IPS-15b (cell line): ENCODE results near the gene SHPK.

ENCODE experiments used
- H3K27me3 ChIP-seq: one replicate; pipeline ENCODE4 v1.6.1; 2013; ENCODE audit warnings: low read length; ENCODE audit not compliant: control insufficient read depth, insufficient read depth
- H3K36me3 ChIP-seq: one replicate; pipeline ENCODE4 v1.6.1; 2013; ENCODE audit warnings: low read length; ENCODE audit not compliant: control insufficient read depth, insufficient read depth
- H3K4me1 ChIP-seq: one replicate; pipeline ENCODE4 v1.6.1; 2013; ENCODE audit warnings: mild to moderate bottlenecking, low read length; ENCODE audit not compliant: control insufficient read depth, insufficient read depth
- H3K4me3 ChIP-seq: one replicate; pipeline ENCODE4 v1.5.1; 2013; ENCODE audit warnings: low read depth, low read length
- H3K9ac ChIP-seq: one replicate; pipeline ENCODE4 v1.6.1; 2013; ENCODE audit warnings: low read depth, mild to moderate bottlenecking, low read length
- H3K9me3 ChIP-seq: one replicate; pipeline ENCODE4 v1.6.1; 2013; ENCODE audit warnings: mild to moderate bottlenecking, low read length; ENCODE audit not compliant: control insufficient read depth, insufficient read depth

The SHPK gene

GRCh38 chr17:3636154-3636907, at the start of gene SHPK, which contains the start of gene CTNS:
Gene SHPK (minus strand): TSS chr17:3636250. CDS start chr17:3636219, 31 bp downstream.
Gene CTNS (plus strand): TSS chr17:3636760. CDS start chr17:3640207, 3,447 bp downstream.
- peaks cover 17% of the 10 kb centered on the region for H3K36me3 ChIP-seq
- peak within 1 kb of the TSS; percentile 97 for H3K9ac ChIP-seq
- peaks cover 4% of the 10 kb centered on the region for H3K4me1 ChIP-seq
- H3K9me3 ChIP-seq: no peaks in the 10 kb centered on the region
- no peaks in the 10 kb centered on the region for H3K27me3 ChIP-seq
- H3K4me3 ChIP-seq: peak within 1 kb of the TSS; percentile 89

- H3K9me3 ChIP-seq: no peaks in the 10 kb centered on the region
- no peaks in the 10 kb centered on the region for H3K36me3 ChIP-seq
- H3K9ac ChIP-seq: no peak overlapping the region
- no peaks in the 10 kb centered on the region for H3K27me3 ChIP-seq
- no peaks in the 10 kb centered on the region for H3K4me1 ChIP-seq
- no peak overlapping the region for H3K4me3 ChIP-seq
Observed at GRCh38 chr17:3685174-3685573, 49.1 kb upstream of the SHPK start.

GRCh38 chr17:3683054-3683511, 47.0 kb upstream of the SHPK start:
- no peaks in the 10 kb centered on the region for H3K4me1 ChIP-seq
- no peaks in the 10 kb centered on the region for H3K9me3 ChIP-seq
- H3K27me3 ChIP-seq: no peaks in the 10 kb centered on the region
- H3K9ac ChIP-seq: no peak overlapping the region
- no peaks in the 10 kb centered on the region for H3K36me3 ChIP-seq
- peak overlapping the region; percentile 13 for H3K4me3 ChIP-seq

GRCh38 chr17:3682033-3682432, 46.0 kb upstream of the SHPK start:
- Histone ChIP-seq H3K4me3 (no peak overlapping the region), H3K4me1 (no peaks in the 10 kb centered on the region), H3K36me3 (no peaks in the 10 kb centered on the region), H3K27me3 (no peaks in the 10 kb centered on the region), H3K9ac (no peak overlapping the region), H3K9me3 (no peaks in the 10 kb centered on the region)

- H3K9ac ChIP-seq: no peak overlapping the region
- H3K4me3 ChIP-seq: no peak overlapping the region
- no peaks in the 10 kb centered on the region for H3K36me3 ChIP-seq
- no peaks in the 10 kb centered on the region for H3K27me3 ChIP-seq
- H3K9me3 ChIP-seq: no peaks in the 10 kb centered on the region
- H3K4me1 ChIP-seq: no peaks in the 10 kb centered on the region
Observed at GRCh38 chr17:3681565-3681964, 45.5 kb upstream of the SHPK start.

GRCh38 chr17:3681057-3681456, 45.0 kb upstream of the SHPK start:
- H3K4me3 ChIP-seq: no peak overlapping the region
- H3K36me3 ChIP-seq: no peaks in the 10 kb centered on the region
- H3K4me1 ChIP-seq: no peaks in the 10 kb centered on the region
- no peak overlapping the region for H3K9ac ChIP-seq
- H3K9me3 ChIP-seq: no peaks in the 10 kb centered on the region
- H3K27me3 ChIP-seq: no peaks in the 10 kb centered on the region

GRCh38 chr17:3679531-3680126, 43.6 kb upstream of the SHPK start:
- no peaks in the 10 kb centered on the region for H3K36me3 ChIP-seq

GRCh38 chr17:3678821-3679530, 42.9 kb upstream of the SHPK start:
- H3K36me3 ChIP-seq: no peaks in the 10 kb centered on the region
- H3K4me3 ChIP-seq: no peak overlapping the region
- H3K4me1 ChIP-seq: no peaks in the 10 kb centered on the region
- H3K9me3 ChIP-seq: no peaks in the 10 kb centered on the region
- H3K27me3 ChIP-seq: no peaks in the 10 kb centered on the region
- no peak overlapping the region for H3K9ac ChIP-seq

More at GRCh38 chr17:3679531-3680126, 43.6 kb upstream of the SHPK start:
- Histone ChIP-seq H3K9me3 (no peaks in the 10 kb centered on the region), H3K27me3 (no peaks in the 10 kb centered on the region), H3K9ac (no peak overlapping the region), H3K4me1 (no peaks in the 10 kb centered on the region), H3K4me3 (no peak overlapping the region)

- Histone ChIP-seq H3K4me3 (no peak overlapping the region), H3K9me3 (no peaks in the 10 kb centered on the region), H3K4me1 (peaks cover 2% of the 10 kb centered on the region), H3K27me3 (no peaks in the 10 kb centered on the region), H3K36me3 (no peaks in the 10 kb centered on the region), H3K9ac (no peak overlapping the region)
Observed at GRCh38 chr17:3678095-3678820, 42.2 kb upstream of the SHPK start.

GRCh38 chr17:3675886-3676285, 39.8 kb upstream of the SHPK start:
- Histone ChIP-seq H3K4me1 (peaks cover 2% of the 10 kb centered on the region), H3K9me3 (no peaks in the 10 kb centered on the region), H3K4me3 (no peak overlapping the region), H3K36me3 (no peaks in the 10 kb centered on the region), H3K9ac (no peak overlapping the region), H3K27me3 (no peaks in the 10 kb centered on the region)

GRCh38 chr17:3672571-3672970, 36.5 kb upstream of the SHPK start:
- Histone ChIP-seq H3K4me3 (no peak overlapping the region), H3K9me3 (no peaks in the 10 kb centered on the region), H3K9ac (no peak overlapping the region), H3K27me3 (no peaks in the 10 kb centered on the region), H3K4me1 (peaks cover 2% of the 10 kb centered on the region), H3K36me3 (no peaks in the 10 kb centered on the region)
